ENCODE measurements around the gene RPTOR.

RPTOR gene

GRCh38 chr17:80769516-80769915 lies 224.9 kb downstream of the RPTOR start:
- DNase-seq (ENCODE audit: low read depth): no peak

GRCh38 chr17:80769936-80770625 lies 225.4 kb downstream of the RPTOR start:
- DNase-seq (ENCODE audit: low read depth): no peak

- no peak for DNase-seq (ENCODE audit: low read depth)
These were observed 226.4 kb downstream of the RPTOR start for GRCh38 chr17:80770881-80771611.

- no peak for DNase-seq (ENCODE audit: low read depth)
These were observed 227.0 kb downstream of the RPTOR start for GRCh38 chr17:80771612-80772005.

GRCh38 chr17:80772906-80773242 lies 228.2 kb downstream of the RPTOR start:
- no peak for DNase-seq (ENCODE audit: low read depth)

GRCh38 chr17:80773243-80773991 lies 228.8 kb downstream of the RPTOR start:
- DNase-seq (ENCODE audit: low read depth): no peak

- no peak for DNase-seq (ENCODE audit: low read depth)
These were observed 229.5 kb downstream of the RPTOR start for GRCh38 chr17:80774146-80774545.

GRCh38 chr17:80774643-80775281 lies 230.1 kb downstream of the RPTOR start:
- no peak for DNase-seq (ENCODE audit: low read depth)

GRCh38 chr17:80775863-80776262 lies 231.2 kb downstream of the RPTOR start:
- DNase-seq (ENCODE audit: low read depth): no peak

- no peak for DNase-seq (ENCODE audit: low read depth)
These were observed 232.6 kb downstream of the RPTOR start for GRCh38 chr17:80777274-80777673.

- no peak for DNase-seq (ENCODE audit: low read depth)
These were observed 234.1 kb downstream of the RPTOR start for GRCh38 chr17:80778716-80779115.

GRCh38 chr17:80779336-80779735 lies 234.7 kb downstream of the RPTOR start:
- no peak for DNase-seq (ENCODE audit: low read depth)

- no peak for DNase-seq (ENCODE audit: low read depth)
These were observed 235.3 kb downstream of the RPTOR start for GRCh38 chr17:80779961-80780380.

GRCh38 chr17:80780381-80781198 lies 236.0 kb downstream of the RPTOR start:
- DNase-seq (ENCODE audit: low read depth): no peak

- DNase-seq (ENCODE audit: low read depth): no peak
These were observed 236.6 kb downstream of the RPTOR start for GRCh38 chr17:80781211-80781610.

- no peak for DNase-seq (ENCODE audit: low read depth)
These were observed 237.2 kb downstream of the RPTOR start for GRCh38 chr17:80781807-80782277.

- DNase-seq (ENCODE audit: low read depth): no peak
These were observed 238.1 kb downstream of the RPTOR start for GRCh38 chr17:80782536-80783427.

- DNase-seq (ENCODE audit: low read depth): no peak
These were observed 238.8 kb downstream of the RPTOR start for GRCh38 chr17:80783486-80783885.

- no peak for DNase-seq (ENCODE audit: low read depth)
These were observed 239.3 kb downstream of the RPTOR start for GRCh38 chr17:80783971-80784370.

GRCh38 chr17:80785477-80786178 lies 241.0 kb downstream of the RPTOR start:
- DNase-seq (ENCODE audit: low read depth): no peak
